Hepatocyte (in vitro differentiated cells): ENCODE measurements around the gene ZNF658.
"Not testable (repeated sequence)": the region's sequence is repeated elsewhere in the genome, so short reads cannot be mapped to it uniquely, and the experiment has no call there.

Experiments
- CTCF ChIP-seq: fragments of 200-600 bp; sonication (generic); IDR thresholded peaks from 2 replicates; pipeline ENCODE4 v1.5.1; 2016; ENCODE audit warnings: antibody characterized with exemption, mild to moderate bottlenecking; ENCODE audit not compliant: poor library complexity
- EZH2 ChIP-seq: fragments of 200-600 bp; sonication (generic); IDR thresholded peaks from 2 replicates; pipeline ENCODE4 v1.6.1; 2016; ENCODE audit warnings: antibody characterized with exemption, mild to moderate bottlenecking, borderline replicate concordance
- EZH2phosphoT487 ChIP-seq: fragments of 200-600 bp; sonication (generic); IDR thresholded peaks from one replicate; pipeline ENCODE4 v1.6.1; 2018; ENCODE audit warnings: antibody characterized with exemption, mild to moderate bottlenecking, low read depth, moderate library complexity; ENCODE audit not compliant: unreplicated experiment, severe bottlenecking

GRCh38 chr9:66861732-66862131 lies 38.8 kb upstream of the ZNF658 start:
- not testable (repeated sequence) for TF ChIP-seq CTCF, EZH2, EZH2phosphoT487
